Measurements from ENCODE around the gene SLC25A21. TPM values are rescaled to one million over a fixed set of nuclear protein-coding genes. Genes with fewer than 3 reads are reported as not detected.
A peak's percentile ranks its signal among the peaks of the same experiment; 100 is the strongest.

Gene SLC25A21
- total and polyA plus RNA-seq, 2 of the 13 experiments (the other 11 are each of a cell fraction or from before 2014, with no cell fraction given) = 1.9 to 2.9 TPM

GRCh38 chr14:37187840-37188577 is 15.6 kb upstream of the SLC25A21 start (continued):
- TF ChIP-seq ZNF883 (CRISPR knock-in tag; IDR thresholded peaks at IDR 0.05; ENCODE audit: not compliant biosample characterization) (peak; percentile 75), CBX5 (CRISPR knock-in tag; IDR thresholded peaks at IDR 0.05; ENCODE audit: borderline replicate concordance) (peak; percentile 25; the same call in 1 of the 2 replicates), POGZ (CRISPR knock-in tag; IDR thresholded peaks at IDR 0.05) (peak; percentile 80), KLF13 (CRISPR knock-in tag; IDR thresholded peaks at IDR 0.05) (peak; percentile 77; the same call in 1 of the 2 replicates), ZNF512 (CRISPR knock-in tag; IDR thresholded peaks at IDR 0.05) (peak; percentile 52; the same call in 1 of the 2 replicates), REPIN1 (CRISPR knock-in tag; IDR thresholded peaks at IDR 0.05; ENCODE audit: borderline replicate concordance, low read depth) (peak; percentile 64; the same call in 1 of the 2 replicates), MXD3 (CRISPR knock-in tag; IDR thresholded peaks at IDR 0.05) (0 out of 2 replicates have a peak, but pooled peaks have one; percentile 54), ZNF512B (CRISPR knock-in tag; IDR thresholded peaks at IDR 0.05; ENCODE audit: borderline replicate concordance) (peak; percentile 28; the same call in 1 of the 2 replicates), ZNF580 (CRISPR knock-in tag; IDR thresholded peaks at IDR 0.05; ENCODE audit: borderline replicate concordance, low read depth) (peak; percentile 64; the same call in 1 of the 2 replicates), RXRB (CRISPR knock-in tag; IDR thresholded peaks at IDR 0.05; ENCODE audit: borderline replicate concordance) (peak; percentile 12; the same call in 1 of the 2 replicates), SAP130 (CRISPR knock-in tag; IDR thresholded peaks at IDR 0.05; ENCODE audit: low read depth) (peak; percentile 56), FOXA3 (CRISPR knock-in tag; IDR thresholded peaks at IDR 0.05) (peak; percentile 92), ZNF605 (CRISPR knock-in tag; IDR thresholded peaks at IDR 0.05) (peak; percentile 87), GATAD2A (CRISPR knock-in tag; IDR thresholded peaks at IDR 0.05) (peak; percentile 34; the same call in 1 of the 2 replicates), NFAT5 (CRISPR knock-in tag; IDR thresholded peaks at IDR 0.05) (peak; percentile 81; the same call in 1 of the 2 replicates), HOMEZ (CRISPR knock-in tag; IDR thresholded peaks at IDR 0.05; ENCODE audit: low read depth) (peak; percentile 53; the same call in 1 of the 2 replicates)
